Karpas-422 (cell line): ENCODE measurements around the gene WIPF3. TPM values are rescaled to one million over a fixed set of nuclear protein-coding genes. Genes with fewer than 3 reads are reported as not detected.

Experiments used
- DNase-seq: peaks from one replicate; pipeline ENCODE4 v3.0.0-alpha.2; 2015
- H2AFZ ChIP-seq: fragments of 200-600 bp; sonication (generic); 2 replicates; pipeline ENCODE4 v1.6.1; 2014; ENCODE audit warnings: antibody characterized with exemption, low read length, mixed read lengths
- H3K27ac ChIP-seq: fragments of 200-600 bp; sonication (generic); 2 replicates; pipeline ENCODE4 v1.5.1; 2014; ENCODE audit warnings: mild to moderate bottlenecking, low read length, moderate library complexity
- H3K27me3 ChIP-seq: fragments of 200-600 bp; sonication (generic); 2 replicates; pipeline ENCODE4 v1.6.1; 2014; ENCODE audit warnings: low read length, mixed read lengths
- H3K36me3 ChIP-seq: fragments of 200-600 bp; sonication (generic); 2 replicates; pipeline ENCODE4 v1.6.1; 2014; ENCODE audit warnings: low read length, mixed read lengths; ENCODE audit not compliant: insufficient read depth
- H3K4me1 ChIP-seq: fragments of 200-600 bp; sonication (generic); 2 replicates; pipeline ENCODE4 v1.6.1; 2014; ENCODE audit warnings: mild to moderate bottlenecking, low read length, mixed read lengths
- H3K4me2 ChIP-seq: fragments of 200-600 bp; sonication (generic); 2 replicates; pipeline ENCODE4 v1.6.1; 2014; ENCODE audit warnings: low read length, low read depth, mild to moderate bottlenecking; ENCODE audit not compliant: poor library complexity, severe bottlenecking
- H3K4me3 ChIP-seq: fragments of 200-600 bp; sonication (generic); 2 replicates; pipeline ENCODE4 v1.5.1; 2014; ENCODE audit warnings: mild to moderate bottlenecking, antibody characterized with exemption, low read length, mixed read lengths
- H3K79me2 ChIP-seq: fragments of 200-600 bp; sonication (generic); 2 replicates; pipeline ENCODE4 v1.6.1; 2014; ENCODE audit warnings: mild to moderate bottlenecking, low read length, mixed read lengths
- H3K9ac ChIP-seq: fragments of 200-600 bp; sonication (generic); 2 replicates; pipeline ENCODE4 v1.6.0; 2014; ENCODE audit warnings: low read length
- H3K9me2 ChIP-seq: fragments of 200-600 bp; sonication (generic), shearing (Covaris generic); replicated peaks from 2 replicates; pipeline ENCODE4 v1.6.0; 2014; ENCODE audit warnings: mild to moderate bottlenecking, low read length, moderate library complexity; ENCODE audit not compliant: insufficient read depth
- H3K9me3 ChIP-seq: fragments of 300-700, 200-600 bp; sonication (generic); 2 replicates; pipeline ENCODE4 v1.6.1; 2014; ENCODE audit warnings: low read length, mixed read lengths
- H4K20me1 ChIP-seq: fragments of 200-600 bp; sonication (generic); 2 replicates; pipeline ENCODE4 v1.6.1; 2014; ENCODE audit warnings: mild to moderate bottlenecking, antibody characterized with exemption, low read length, low read depth; ENCODE audit not compliant: insufficient read depth
- total RNA-seq: library from RNA; depleted of rRNA; stranded (reverse); fragments of >200 nt; shearing (Covaris generic); gene quantifications from 2 replicates; pipeline ENCODE4 v1.2.3, GENCODE V29; 2014; ENCODE audit warnings: low replicate concordance

WIPF3 gene
- total RNA-seq, 1 experiment from 2014 or later, result not detected

DNA sequence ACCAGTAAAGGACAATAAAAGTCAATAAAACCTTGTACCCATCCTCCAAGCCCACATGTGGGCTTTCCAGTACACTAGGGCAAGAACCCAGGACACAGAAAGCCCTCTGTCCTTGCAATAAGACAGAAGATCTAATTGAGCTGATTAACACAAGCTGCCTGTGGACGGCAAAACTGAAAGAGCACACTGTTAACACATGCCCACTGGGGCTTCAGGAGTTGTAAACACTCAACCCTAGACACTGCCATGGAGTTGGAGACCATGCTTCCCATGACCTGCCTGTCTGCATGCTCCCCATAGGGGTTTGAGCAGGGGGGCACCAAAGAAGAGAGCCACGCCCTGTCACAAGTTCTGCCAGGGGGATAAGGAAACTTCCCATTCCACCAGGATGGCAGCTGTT is 22.6 kb upstream of the WIPF3 start:
- Histone ChIP-seq H3K27ac (no peak overlapping the region), H3K27me3 (no peaks in the 10 kb centered on the region), H2AFZ (no peak overlapping the region), H3K9ac (no peak overlapping the region), H3K9me3 (no peaks in the 10 kb centered on the region), H3K4me1 (no peaks in the 10 kb centered on the region), H3K79me2 (no peaks in the 10 kb centered on the region), H3K9me2 (no peaks in the 10 kb centered on the region), H3K4me2 (no peak overlapping the region), H4K20me1 (no peaks in the 10 kb centered on the region), H3K4me3 (no peak overlapping the region), H3K36me3 (no peaks in the 10 kb centered on the region)
- DNase-seq, result no peak

DNA sequence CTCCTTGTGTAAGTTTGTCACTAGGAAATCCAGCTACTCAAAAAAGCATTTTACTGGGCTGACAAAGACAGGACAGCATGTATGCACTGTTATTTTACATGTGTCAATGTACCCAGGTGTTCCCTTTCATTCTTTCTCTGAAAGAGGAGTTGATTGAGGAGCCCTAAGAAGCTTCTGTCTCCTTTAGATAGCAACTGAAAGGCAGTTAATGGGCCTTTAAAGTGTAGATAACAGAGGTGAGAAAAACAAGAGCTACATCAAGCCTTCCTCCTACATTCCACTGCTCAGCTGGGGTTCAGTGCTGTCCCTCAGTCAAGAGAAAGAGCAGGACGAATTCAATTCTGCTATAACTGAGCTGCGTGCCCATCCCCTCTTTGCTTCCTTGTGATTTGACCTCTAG is 12.8 kb upstream of the WIPF3 start:
- Histone ChIP-seq H3K4me1 (no peaks in the 10 kb centered on the region), H3K9ac (no peak overlapping the region), H3K9me3 (no peaks in the 10 kb centered on the region), H3K27me3 (no peaks in the 10 kb centered on the region), H3K79me2 (no peaks in the 10 kb centered on the region), H3K27ac (no peak overlapping the region), H3K4me3 (no peak overlapping the region), H3K36me3 (no peaks in the 10 kb centered on the region), H2AFZ (no peak overlapping the region), H3K9me2 (no peaks in the 10 kb centered on the region), H3K4me2 (no peak overlapping the region), H4K20me1 (no peaks in the 10 kb centered on the region)
- no peak for DNase-seq

DNA sequence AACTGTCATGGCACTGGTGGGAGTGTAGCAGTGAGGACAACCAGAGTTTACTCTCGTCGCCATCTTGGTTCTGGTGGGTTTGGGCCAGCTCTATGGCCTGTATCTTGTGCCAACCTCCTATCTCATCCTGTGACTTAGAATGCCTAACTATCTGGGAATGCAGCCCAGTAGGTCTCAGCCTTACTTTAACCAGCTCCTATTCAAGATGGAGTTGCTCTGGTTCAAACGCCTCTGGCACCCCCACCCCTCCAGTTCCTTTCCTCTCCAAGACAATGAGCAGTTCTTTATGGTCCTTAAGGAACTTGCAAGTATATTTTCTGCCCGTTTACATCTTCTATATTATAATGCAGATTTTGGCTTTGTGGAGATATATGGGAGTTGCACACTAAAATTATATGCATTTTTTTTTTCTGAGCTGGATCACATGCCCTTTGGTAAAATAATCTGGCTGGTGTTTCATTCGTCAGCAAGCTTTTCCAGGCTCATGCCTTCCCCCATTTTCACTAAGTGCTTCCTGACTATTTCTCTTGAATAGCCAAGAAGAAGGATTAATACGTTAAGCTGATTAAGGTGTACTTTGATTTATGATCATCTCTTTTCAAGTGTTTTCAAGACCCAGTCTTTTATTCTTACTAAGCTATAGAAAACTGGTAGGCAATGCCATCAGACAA is 11.2 kb upstream of the WIPF3 start:
- Histone ChIP-seq H3K9me3 (no peaks in the 10 kb centered on the region), H3K4me2 (no peak overlapping the region), H3K79me2 (no peaks in the 10 kb centered on the region), H3K9ac (no peak overlapping the region), H4K20me1 (no peaks in the 10 kb centered on the region), H3K4me3 (no peak overlapping the region), H3K9me2 (no peaks in the 10 kb centered on the region), H3K36me3 (no peaks in the 10 kb centered on the region), H2AFZ (no peak overlapping the region), H3K27ac (no peak overlapping the region), H3K27me3 (no peaks in the 10 kb centered on the region), H3K4me1 (no peaks in the 10 kb centered on the region)
- DNase-seq, result no peak

DNA sequence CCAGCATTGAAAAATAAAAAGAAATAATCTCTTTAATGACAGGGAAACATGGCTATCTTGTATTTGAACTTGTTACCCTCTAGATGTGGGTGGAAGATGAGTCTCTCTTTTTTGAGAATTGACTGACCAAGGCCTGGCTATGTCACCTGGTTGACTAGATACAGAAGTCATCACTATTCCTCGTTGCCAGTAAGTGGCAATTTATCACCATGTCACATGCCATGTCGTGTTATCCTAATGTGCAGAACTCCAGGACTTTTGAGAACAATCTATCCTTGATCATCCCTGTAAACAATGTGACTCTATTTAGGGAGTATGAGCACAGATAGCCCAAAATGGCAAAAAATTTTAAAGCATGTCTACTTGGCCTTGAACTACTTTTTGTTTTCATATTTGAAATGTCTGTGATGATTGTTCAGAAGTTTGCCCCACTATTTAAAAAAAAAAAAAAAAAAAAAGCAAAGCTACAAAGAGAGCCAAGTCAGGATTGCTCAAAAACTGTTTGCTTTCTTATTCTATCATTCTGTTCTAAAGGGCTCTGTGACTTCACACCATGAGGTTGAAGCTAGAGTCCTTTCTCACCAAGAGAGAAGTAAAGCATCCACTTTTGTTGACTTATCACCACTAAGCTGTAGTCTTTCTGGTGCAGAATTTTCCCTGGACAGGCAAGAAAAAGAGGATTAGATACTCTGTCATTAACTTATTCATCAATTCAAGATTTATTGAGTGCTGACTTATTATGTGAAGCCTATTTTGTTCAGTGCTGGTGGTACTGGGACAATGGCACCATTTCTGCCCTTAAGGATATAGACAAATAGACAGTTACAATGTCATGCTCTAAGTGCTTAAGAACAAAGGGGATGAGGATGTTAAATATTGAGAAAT is 10.4 kb upstream of the WIPF3 start:
- Histone ChIP-seq H3K27ac (no peak overlapping the region), H3K4me1 (no peaks in the 10 kb centered on the region), H3K9me2 (no peaks in the 10 kb centered on the region), H3K9me3 (no peaks in the 10 kb centered on the region), H3K4me2 (no peak overlapping the region), H3K27me3 (no peaks in the 10 kb centered on the region), H4K20me1 (no peaks in the 10 kb centered on the region), H3K36me3 (no peaks in the 10 kb centered on the region), H3K9ac (no peak overlapping the region), H3K4me3 (no peak overlapping the region), H2AFZ (no peak overlapping the region), H3K79me2 (no peaks in the 10 kb centered on the region)
- no peak for DNase-seq

DNA sequence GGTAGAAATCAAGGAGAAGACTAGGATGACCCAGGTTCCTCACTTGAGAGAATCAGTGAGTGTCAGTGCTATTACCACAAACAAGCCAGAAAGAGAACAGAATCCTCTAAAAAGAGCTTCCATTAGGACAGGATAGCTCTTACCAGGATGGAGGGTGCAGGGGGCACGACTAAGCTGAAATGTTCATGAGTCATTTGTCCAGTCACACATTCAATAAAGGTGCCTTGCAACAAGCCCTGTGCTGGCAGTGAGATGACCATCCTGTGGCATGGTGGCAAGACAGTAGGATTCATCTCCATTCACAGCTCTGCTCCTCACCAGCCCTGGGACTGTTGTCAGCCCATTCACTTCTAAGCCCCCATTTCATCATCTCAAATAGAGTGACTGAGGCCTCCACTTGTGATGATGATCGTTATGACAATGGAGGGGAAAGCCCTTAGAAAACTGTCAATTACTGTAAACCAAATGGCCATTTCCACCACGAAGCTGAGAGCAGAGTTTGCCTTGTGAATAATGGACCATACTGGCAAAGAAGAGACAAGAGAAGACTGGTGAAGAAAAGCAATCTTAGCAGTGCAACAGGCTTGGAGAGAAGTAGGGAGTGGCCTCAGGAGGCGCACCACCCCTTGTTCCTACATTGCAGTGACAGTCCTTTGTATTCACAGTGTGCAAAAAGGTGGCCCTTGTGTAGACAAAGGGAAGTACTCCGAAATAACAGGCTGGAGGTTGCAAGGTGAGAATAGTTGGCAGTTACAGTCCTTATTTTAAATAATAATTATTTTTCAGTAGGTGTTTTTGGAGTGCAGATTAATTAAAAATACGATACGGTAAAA is 9.0 kb upstream of the WIPF3 start:
- no peaks in the 10 kb centered on the region for H3K36me3 ChIP-seq
- H4K20me1 ChIP-seq, result no peaks in the 10 kb centered on the region
- no peak overlapping the region for H3K27ac ChIP-seq
- no peak overlapping the region for H2AFZ ChIP-seq
- H3K79me2 ChIP-seq, result no peaks in the 10 kb centered on the region
- H3K4me2 ChIP-seq, result no peak overlapping the region
- H3K4me3 ChIP-seq, result no peak overlapping the region
- DNase-seq, result no peak
- H3K9me3 ChIP-seq, result no peaks in the 10 kb centered on the region
- H3K27me3 ChIP-seq, result no peaks in the 10 kb centered on the region
- no peak overlapping the region for H3K9ac ChIP-seq
- no peaks in the 10 kb centered on the region for H3K9me2 ChIP-seq
- H3K4me1 ChIP-seq, result no peaks in the 10 kb centered on the region

DNA sequence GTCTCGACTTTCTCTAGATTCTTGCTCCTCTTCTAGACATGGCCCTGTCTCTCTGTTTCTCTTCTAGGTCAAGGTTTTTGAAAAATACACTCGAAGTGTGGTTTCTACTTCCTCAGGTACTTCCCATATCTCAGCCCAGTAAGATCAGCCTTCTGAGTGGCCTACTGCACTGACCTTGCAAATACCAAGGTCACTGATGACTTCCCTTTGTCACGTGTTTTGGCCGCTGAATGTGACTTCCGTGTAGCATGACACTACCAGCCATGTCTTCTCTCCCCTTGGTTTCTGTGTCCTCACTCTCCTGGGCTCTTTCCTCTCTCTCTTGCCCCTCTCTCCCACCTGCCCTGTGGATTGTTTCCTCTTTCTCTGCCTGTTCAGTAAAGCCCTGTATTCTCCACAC is 7.9 kb upstream of the WIPF3 start:
- no peaks in the 10 kb centered on the region for H3K9me2 ChIP-seq
- no peaks in the 10 kb centered on the region for H4K20me1 ChIP-seq
- H3K4me3 ChIP-seq, result no peak overlapping the region
- DNase-seq, result no peak
- H3K79me2 ChIP-seq, result no peaks in the 10 kb centered on the region
- H3K27ac ChIP-seq, result no peak overlapping the region
- H2AFZ ChIP-seq, result no peak overlapping the region
- H3K36me3 ChIP-seq, result no peaks in the 10 kb centered on the region
- H3K4me2 ChIP-seq, result no peak overlapping the region
- no peaks in the 10 kb centered on the region for H3K4me1 ChIP-seq
- no peaks in the 10 kb centered on the region for H3K9me3 ChIP-seq
- no peak overlapping the region for H3K9ac ChIP-seq
- H3K27me3 ChIP-seq, result no peaks in the 10 kb centered on the region

DNA sequence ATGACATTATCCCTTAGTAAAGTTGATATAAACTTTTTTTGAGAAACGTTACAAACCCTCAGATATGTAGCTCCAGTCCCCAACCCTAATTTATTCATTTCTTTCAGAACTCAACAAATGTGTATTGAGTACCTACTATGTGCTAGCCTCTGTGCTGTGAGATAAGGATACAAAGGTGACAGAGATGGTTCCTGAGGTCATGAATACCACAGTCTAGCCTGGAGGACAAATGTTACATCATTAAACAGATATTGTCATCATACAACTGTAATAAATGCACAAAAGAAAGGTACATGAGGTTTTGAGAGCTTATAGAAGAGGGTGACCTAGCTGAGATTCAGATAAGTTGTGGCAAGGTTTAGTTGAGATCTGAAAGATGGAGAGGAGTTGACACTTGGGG is 4.4 kb upstream of the WIPF3 start:
- Histone ChIP-seq H3K9ac (no peak overlapping the region), H3K4me2 (no peak overlapping the region), H3K27ac (no peak overlapping the region), H3K4me3 (no peak overlapping the region), H3K79me2 (no peaks in the 10 kb centered on the region), H4K20me1 (no peaks in the 10 kb centered on the region), H3K9me3 (no peaks in the 10 kb centered on the region), H2AFZ (no peak overlapping the region), H3K9me2 (no peaks in the 10 kb centered on the region), H3K27me3 (no peaks in the 10 kb centered on the region), H3K4me1 (no peaks in the 10 kb centered on the region), H3K36me3 (no peaks in the 10 kb centered on the region)
- no peak for DNase-seq

DNA sequence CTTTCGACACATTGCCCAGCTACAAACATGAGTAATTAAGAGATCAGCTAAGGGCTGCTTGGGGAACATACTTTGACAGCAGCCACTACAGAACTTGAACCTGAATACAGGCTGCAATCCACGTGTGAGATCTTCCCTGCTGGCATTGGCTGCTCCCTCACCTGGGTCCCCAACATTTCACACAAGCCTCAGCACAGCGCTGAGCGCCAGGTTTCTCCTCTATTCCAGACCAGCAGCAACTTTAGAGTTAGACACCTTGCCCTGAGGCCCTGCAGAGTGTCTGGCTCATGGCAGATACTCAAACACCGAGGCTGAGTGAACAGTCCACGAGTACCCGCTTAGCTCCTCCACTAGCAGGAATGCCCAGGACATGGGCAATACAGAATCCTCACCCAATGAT is 1.3 kb upstream of the WIPF3 start:
- Histone ChIP-seq H3K9ac (no peak overlapping the region), H3K27me3 (no peaks in the 10 kb centered on the region), H3K27ac (no peak overlapping the region), H3K4me1 (no peaks in the 10 kb centered on the region), H3K4me2 (no peak overlapping the region), H3K79me2 (no peaks in the 10 kb centered on the region), H2AFZ (no peak overlapping the region), H3K4me3 (no peak overlapping the region), H4K20me1 (no peaks in the 10 kb centered on the region), H3K9me2 (no peaks in the 10 kb centered on the region), H3K9me3 (no peaks in the 10 kb centered on the region), H3K36me3 (no peaks in the 10 kb centered on the region)
- DNase-seq, result no peak
